SK-N-SH (cell line): ENCODE data around the gene SFI1.
A peak's percentile ranks its signal among the peaks of the same experiment; 100 is the strongest.

Source experiments
- CHD2 ChIP-seq: fragments of 150-350 bp; IDR thresholded peaks from 2 replicates; pipeline ENCODE4 v1.6.1; 2018; ENCODE audit warnings: low read length; ENCODE audit not compliant: partially characterized antibody
- CTCF ChIP-seq: fragments of 200-600 bp; sonication (generic); IDR thresholded peaks from 2 replicates; pipeline ENCODE4 v1.6.1; 2017; ENCODE audit warnings: antibody characterized with exemption, mild to moderate bottlenecking, moderate library complexity
- EP300 ChIP-seq, 2 experiments: IDR thresholded peaks; 2 replicates each; pipeline versions ENCODE4 v1.4.0 to v1.6.1; 2012; ENCODE audit warnings: borderline replicate concordance in 1 of 2, low read depth in 1 of 2, low read length in 1 of 2
- EZH2phosphoT487 ChIP-seq: fragments of 200-600 bp; sonication (generic); IDR thresholded peaks from 2 replicates; pipeline ENCODE4 v1.6.1; 2017; ENCODE audit warnings: low read depth, mixed run types, mild to moderate bottlenecking, antibody characterized with exemption, moderate library complexity, borderline replicate concordance
- GABPA ChIP-seq: IDR thresholded peaks from 2 replicates; pipeline ENCODE4 v1.4.0; 2012; ENCODE audit warnings: low read depth, mild to moderate bottlenecking
- MEF2A ChIP-seq: IDR thresholded peaks from 2 replicates; pipeline ENCODE4 v1.4.0; 2012; ENCODE audit warnings: low read depth, borderline replicate concordance
- POLR2AphosphoS5 ChIP-seq: IDR thresholded peaks from 2 replicates; pipeline ENCODE4 v1.6.1; 2012; ENCODE audit warnings: low read depth, low read length

- TF ChIP-seq MEF2A, result no peak
- TF ChIP-seq EZH2phosphoT487, result no peak
- TF ChIP-seq POLR2AphosphoS5, result peak; percentile 97
- TF ChIP-seq CTCF, result no peak
- TF ChIP-seq EP300 (IDR thresholded peaks at IDR 0.05; ENCODE audit: borderline replicate concordance in 1 of 2, low read depth in 1 of 2, low read length in 1 of 2), result peak; percentile 68 to 87; a peak in 3 of 4 replicates
- TF ChIP-seq GABPA, result peak; percentile 29
- no peak for TF ChIP-seq CHD2
These were observed 106.1 kb downstream of the SFI1 start for GRCh38 chr22:31602259-31602952.
